OCI-LY1 (cell line): Measurements from ENCODE around the gene GNG4.

ENCODE experiments used
- H2AFZ ChIP-seq: fragments of 200-600 bp; sonication (generic), shearing (Covaris generic); 2 replicates; pipeline ENCODE4 v1.6.0; 2014; ENCODE audit warnings: antibody characterized with exemption, mild to moderate bottlenecking, low read length
- H3F3A ChIP-seq: fragments of 200-600 bp; sonication (generic), shearing (Covaris generic); 2 replicates; pipeline ENCODE4 v1.6.0; 2014; ENCODE audit warnings: mild to moderate bottlenecking, antibody characterized with exemption, low read length, moderate library complexity; ENCODE audit not compliant: insufficient read depth
- H3K27ac ChIP-seq: fragments of 200-600 bp; sonication (generic); 2 replicates; pipeline ENCODE4 v1.5.1; 2014; ENCODE audit warnings: low read length, mixed run types, mild to moderate bottlenecking, low read depth; ENCODE audit not compliant: poor library complexity, severe bottlenecking
- H3K27me3 ChIP-seq: fragments of 200-600 bp; sonication (generic); 2 replicates; pipeline ENCODE4 v1.6.0; 2014; ENCODE audit warnings: antibody characterized with exemption, mild to moderate bottlenecking, low read length, moderate library complexity; ENCODE audit not compliant: insufficient read depth
- H3K36me3 ChIP-seq: fragments of 200-600 bp; sonication (generic); 2 replicates; pipeline ENCODE4 v1.6.1; 2014; ENCODE audit warnings: mild to moderate bottlenecking, antibody characterized with exemption, low read length, moderate library complexity, mixed read lengths; ENCODE audit not compliant: insufficient read depth
- H3K4me1 ChIP-seq: fragments of 200-600 bp; sonication (generic); 2 replicates; pipeline ENCODE4 v1.5.1; 2014; ENCODE audit warnings: mild to moderate bottlenecking, low read length, moderate library complexity; ENCODE audit not compliant: insufficient read depth, severe bottlenecking
- H3K4me2 ChIP-seq: fragments of 200-600 bp; sonication (generic), shearing (Covaris generic); 2 replicates; pipeline ENCODE4 v1.6.1; 2014; ENCODE audit warnings: low read length
- H3K4me3 ChIP-seq: fragments of 200-600 bp; sonication (generic); 2 replicates; pipeline ENCODE4 v1.5.1; 2014; ENCODE audit warnings: low read length, low read depth, mild to moderate bottlenecking, mixed read lengths; ENCODE audit not compliant: poor library complexity, severe bottlenecking
- H3K79me2 ChIP-seq: fragments of 200-600 bp; shearing (Covaris generic); 2 replicates; pipeline ENCODE4 v1.6.1; 2016; ENCODE audit warnings: mixed run types, low read length, mixed read lengths; ENCODE audit not compliant: insufficient read depth
- H3K9ac ChIP-seq: fragments of 200-600 bp; sonication (generic), shearing (Covaris generic); 2 replicates; pipeline ENCODE4 v1.6.1; 2014; ENCODE audit warnings: mild to moderate bottlenecking, low read length, mixed read lengths
- H3K9me2 ChIP-seq: fragments of 200-600 bp; sonication (generic), shearing (Covaris generic); 2 replicates; pipeline ENCODE4 v1.6.1; 2014; ENCODE audit warnings: low read depth, mild to moderate bottlenecking, low read length, mixed read lengths
- H3K9me3 ChIP-seq: fragments of 200-600 bp; shearing (Covaris generic); 2 replicates; pipeline ENCODE4 v1.6.1; 2014; ENCODE audit warnings: low read length, mixed read lengths
- H4K20me1 ChIP-seq: fragments of 200-600 bp; sonication (generic), shearing (Covaris generic); 2 replicates; pipeline ENCODE4 v1.6.0; 2016; ENCODE audit warnings: mild to moderate bottlenecking, low read length; ENCODE audit not compliant: insufficient read depth
- EZH2 ChIP-seq: fragments of 200-600 bp; sonication (generic), shearing (Covaris generic); IDR thresholded peaks from 2 replicates; pipeline ENCODE4 v1.8.0; 2017; ENCODE audit warnings: borderline replicate concordance, mixed run types, mild to moderate bottlenecking, antibody characterized with exemption, low read length, moderate library complexity, mixed read lengths
- TF ChIP-seq, protein P1 (sequence below): fragments of 200-600 bp; sonication (generic), shearing (Covaris generic); IDR thresholded peaks from 2 replicates; pipeline ENCODE4 v1.5.1; 2017; ENCODE audit warnings: mild to moderate bottlenecking, antibody characterized with exemption, low read length, moderate library complexity, mixed read lengths

The GNG4 gene

DNA sequence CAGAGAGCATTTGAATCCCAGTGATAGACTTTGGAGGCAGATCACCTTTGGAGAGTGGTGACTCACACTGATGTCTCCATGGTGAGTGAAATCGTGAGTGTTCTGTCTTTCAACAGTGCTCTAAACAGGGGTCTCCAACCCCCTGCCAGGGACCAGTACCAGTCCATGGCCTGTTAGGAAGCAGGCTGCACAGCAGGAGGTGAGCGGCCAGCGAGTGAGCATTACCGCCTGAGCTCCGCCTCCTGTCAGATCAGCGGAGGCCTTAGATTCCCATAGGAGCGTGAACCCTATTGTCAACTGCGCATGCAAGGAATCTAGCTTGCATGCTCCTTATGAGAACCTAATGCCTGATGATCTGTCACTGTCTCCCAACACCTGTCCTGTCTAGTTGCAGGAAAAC lies 83.5 kb downstream of the GNG4 start:
- Histone ChIP-seq H3K79me2 (no peaks in the 10 kb centered on the region), H3K4me3 (no peak overlapping the region), H3K9me2 (no peaks in the 10 kb centered on the region), H3K9me3 (no peaks in the 10 kb centered on the region), H3K9ac (no peak overlapping the region), H3K36me3 (no peaks in the 10 kb centered on the region), H3K4me1 (no peaks in the 10 kb centered on the region), H2AFZ (no peak overlapping the region), H4K20me1 (no peaks in the 10 kb centered on the region), H3F3A (no peaks in the 10 kb centered on the region), H3K4me2 (no peak overlapping the region), H3K27ac (no peak overlapping the region), H3K27me3 (no peaks in the 10 kb centered on the region)
- TF ChIP-seq, protein P1, sequence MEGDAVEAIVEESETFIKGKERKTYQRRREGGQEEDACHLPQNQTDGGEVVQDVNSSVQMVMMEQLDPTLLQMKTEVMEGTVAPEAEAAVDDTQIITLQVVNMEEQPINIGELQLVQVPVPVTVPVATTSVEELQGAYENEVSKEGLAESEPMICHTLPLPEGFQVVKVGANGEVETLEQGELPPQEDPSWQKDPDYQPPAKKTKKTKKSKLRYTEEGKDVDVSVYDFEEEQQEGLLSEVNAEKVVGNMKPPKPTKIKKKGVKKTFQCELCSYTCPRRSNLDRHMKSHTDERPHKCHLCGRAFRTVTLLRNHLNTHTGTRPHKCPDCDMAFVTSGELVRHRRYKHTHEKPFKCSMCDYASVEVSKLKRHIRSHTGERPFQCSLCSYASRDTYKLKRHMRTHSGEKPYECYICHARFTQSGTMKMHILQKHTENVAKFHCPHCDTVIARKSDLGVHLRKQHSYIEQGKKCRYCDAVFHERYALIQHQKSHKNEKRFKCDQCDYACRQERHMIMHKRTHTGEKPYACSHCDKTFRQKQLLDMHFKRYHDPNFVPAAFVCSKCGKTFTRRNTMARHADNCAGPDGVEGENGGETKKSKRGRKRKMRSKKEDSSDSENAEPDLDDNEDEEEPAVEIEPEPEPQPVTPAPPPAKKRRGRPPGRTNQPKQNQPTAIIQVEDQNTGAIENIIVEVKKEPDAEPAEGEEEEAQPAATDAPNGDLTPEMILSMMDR = no peak
- TF ChIP-seq EZH2 = no peak

DNA sequence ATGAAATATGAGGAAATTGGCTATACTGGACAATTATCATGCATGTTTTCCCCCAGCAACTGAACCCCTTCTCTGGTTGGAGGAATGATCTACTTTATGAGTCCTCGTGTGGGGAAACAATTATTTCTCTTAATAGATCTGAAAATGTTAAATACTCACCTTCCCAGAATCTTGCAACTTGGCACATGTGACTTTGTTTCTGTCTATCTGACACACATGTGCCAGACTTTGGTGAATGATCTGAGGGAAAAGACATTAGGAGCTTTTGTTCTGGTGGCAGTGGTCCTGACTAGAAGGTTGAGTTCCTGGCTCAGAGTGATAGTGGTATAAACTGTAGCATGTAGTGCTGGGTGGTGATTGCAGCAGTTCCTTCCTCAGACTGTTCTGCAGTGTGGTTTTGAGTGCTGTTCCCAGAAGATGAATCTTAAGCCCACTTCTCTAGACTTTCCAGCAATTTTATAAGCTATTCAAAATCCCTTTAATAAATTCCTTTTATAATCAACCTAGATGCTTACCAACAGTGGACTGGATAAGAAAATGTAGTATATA lies 86.0 kb downstream of the GNG4 start:
- H3F3A ChIP-seq = no peaks in the 10 kb centered on the region
- no peak overlapping the region for H2AFZ ChIP-seq
- H4K20me1 ChIP-seq = no peaks in the 10 kb centered on the region
- no peaks in the 10 kb centered on the region for H3K79me2 ChIP-seq
- TF ChIP-seq, protein P1 = no peak
- no peak for TF ChIP-seq EZH2
- H3K27ac ChIP-seq = no peak overlapping the region
- no peaks in the 10 kb centered on the region for H3K9me2 ChIP-seq
- H3K4me3 ChIP-seq = no peak overlapping the region
- no peaks in the 10 kb centered on the region for H3K4me1 ChIP-seq
- H3K9me3 ChIP-seq = no peaks in the 10 kb centered on the region
- no peaks in the 10 kb centered on the region for H3K36me3 ChIP-seq
- H3K4me2 ChIP-seq = no peak overlapping the region
- no peak overlapping the region for H3K9ac ChIP-seq
- H3K27me3 ChIP-seq = no peaks in the 10 kb centered on the region

DNA sequence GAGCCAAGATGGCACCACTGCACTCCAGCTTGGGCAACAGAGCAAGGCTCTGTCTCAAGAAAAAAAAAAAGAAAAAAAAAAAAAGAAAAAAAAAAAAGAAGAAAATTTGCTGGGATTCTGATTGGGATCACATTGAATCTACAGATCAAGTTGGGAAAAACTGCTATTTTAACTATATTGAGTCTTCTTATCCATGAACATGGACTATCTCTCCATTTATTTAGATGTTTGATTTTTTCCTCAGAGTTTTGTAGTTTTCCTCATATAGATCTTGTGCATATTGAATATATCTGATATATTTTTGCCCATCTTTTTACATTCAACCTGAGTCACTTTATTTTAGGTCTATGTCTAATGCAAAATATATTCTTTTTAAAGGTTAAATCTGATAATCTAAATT lies 87.0 kb downstream of the GNG4 start:
- no peaks in the 10 kb centered on the region for H3K9me3 ChIP-seq

More for the DNA sequence above, 87.0 kb downstream of the GNG4 start:
- Histone ChIP-seq H3K9ac (no peak overlapping the region), H3K27ac (no peak overlapping the region), H3K79me2 (no peaks in the 10 kb centered on the region), H3K27me3 (no peaks in the 10 kb centered on the region), H2AFZ (no peak overlapping the region), H3F3A (no peaks in the 10 kb centered on the region), H3K4me3 (no peak overlapping the region), H3K9me2 (no peaks in the 10 kb centered on the region), H4K20me1 (no peaks in the 10 kb centered on the region), H3K4me2 (no peak overlapping the region), H3K4me1 (no peaks in the 10 kb centered on the region), H3K36me3 (no peaks in the 10 kb centered on the region)
- TF ChIP-seq EZH2 = no peak
- TF ChIP-seq, protein P1 = no peak
